Skeletal muscle cell (primary cell): ENCODE data around the gene UNC93A.
"Not testable (repeated sequence)": the region's sequence is repeated elsewhere in the genome, so short reads cannot be mapped to it uniquely, and the experiment has no call there.

Source experiments
- DNase-seq: peaks from one replicate; pipeline ENCODE4 v3.0.0-alpha.2; 2010; ENCODE audit warnings: low read depth
- H3K4me3 ChIP-seq: 2 replicates; pipeline ENCODE4 v1.5.1; 2011; ENCODE audit warnings: low read depth, mild to moderate bottlenecking, control low read depth, low read length, moderate library complexity

Gene UNC93A

GRCh38 chr6:167268683-167269280 lies 22.3 kb upstream of the UNC93A start:
- DNase-seq = no peak
- H3K4me3 ChIP-seq = no peak overlapping the region

- DNase-seq = no peak
- H3K4me3 ChIP-seq = no peak overlapping the region
These were observed 20.4 kb upstream of the UNC93A start for GRCh38 chr6:167270499-167271311.

- DNase-seq = no peak
- H3K4me3 ChIP-seq = no peak overlapping the region
These were observed 19.0 kb upstream of the UNC93A start for GRCh38 chr6:167272151-167272550.

DNA sequence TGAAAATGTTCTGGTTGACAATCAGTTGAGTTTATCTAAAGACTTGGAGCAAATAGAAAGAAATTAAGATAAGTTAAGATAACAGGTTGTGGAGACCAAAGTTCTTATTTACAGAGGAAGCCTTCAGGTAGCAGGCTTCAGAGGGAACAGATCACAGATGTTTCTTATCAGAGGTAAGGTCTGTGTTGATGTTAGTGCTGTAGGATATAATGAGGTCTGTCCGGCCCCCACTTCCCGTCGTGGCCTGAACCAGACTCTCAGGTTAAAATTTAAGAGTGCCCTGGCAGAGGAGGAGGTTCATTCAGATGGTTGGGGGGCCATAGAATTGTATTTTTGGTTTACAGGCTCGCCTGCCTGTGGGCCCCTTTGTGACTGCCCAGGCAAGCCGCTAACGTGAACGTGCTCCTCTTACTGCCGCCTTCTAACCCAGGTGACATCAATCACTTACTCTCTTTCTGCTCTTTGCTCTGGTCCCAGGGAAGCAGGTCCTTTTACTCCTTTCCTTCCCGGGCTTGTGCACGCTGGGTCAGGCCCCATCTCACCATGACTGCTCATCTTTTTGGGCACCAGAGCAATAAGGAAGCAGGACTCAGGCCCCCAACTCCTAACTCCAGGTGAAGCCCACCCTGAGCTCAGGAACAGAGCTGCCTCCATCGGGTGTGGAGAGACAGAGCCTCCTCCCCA lies 18.3 kb upstream of the UNC93A start:
- no peak overlapping the region for H3K4me3 ChIP-seq
- DNase-seq = no peak

GRCh38 chr6:167274270-167274669 lies 16.8 kb upstream of the UNC93A start:
- H3K4me3 ChIP-seq = no peak overlapping the region
- no peak for DNase-seq

DNA sequence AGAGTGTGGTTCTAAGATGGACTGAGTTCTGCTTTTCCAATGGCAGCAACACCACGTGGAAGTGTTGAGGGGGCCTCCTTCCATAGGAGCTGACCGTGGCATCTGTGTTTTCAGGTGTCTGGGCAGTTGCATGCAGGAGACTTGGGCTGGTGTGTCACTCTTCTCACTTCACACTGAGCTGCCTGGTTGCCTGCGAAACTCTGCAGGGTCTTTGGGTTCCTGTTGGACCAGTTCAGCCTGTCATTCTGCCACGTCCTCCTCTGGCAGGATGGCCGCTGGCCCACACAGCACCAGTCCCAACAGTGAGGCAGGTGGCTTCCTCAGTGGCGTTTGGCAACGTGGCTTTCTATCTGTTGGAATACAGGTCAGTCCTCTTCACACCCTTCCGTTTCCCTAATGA lies 16.1 kb upstream of the UNC93A start:
- H3K4me3 ChIP-seq = no peak overlapping the region
- DNase-seq = no peak

- no peak overlapping the region for H3K4me3 ChIP-seq
- DNase-seq = no peak
These were observed 15.7 kb upstream of the UNC93A start for GRCh38 chr6:167275436-167275835.

DNA sequence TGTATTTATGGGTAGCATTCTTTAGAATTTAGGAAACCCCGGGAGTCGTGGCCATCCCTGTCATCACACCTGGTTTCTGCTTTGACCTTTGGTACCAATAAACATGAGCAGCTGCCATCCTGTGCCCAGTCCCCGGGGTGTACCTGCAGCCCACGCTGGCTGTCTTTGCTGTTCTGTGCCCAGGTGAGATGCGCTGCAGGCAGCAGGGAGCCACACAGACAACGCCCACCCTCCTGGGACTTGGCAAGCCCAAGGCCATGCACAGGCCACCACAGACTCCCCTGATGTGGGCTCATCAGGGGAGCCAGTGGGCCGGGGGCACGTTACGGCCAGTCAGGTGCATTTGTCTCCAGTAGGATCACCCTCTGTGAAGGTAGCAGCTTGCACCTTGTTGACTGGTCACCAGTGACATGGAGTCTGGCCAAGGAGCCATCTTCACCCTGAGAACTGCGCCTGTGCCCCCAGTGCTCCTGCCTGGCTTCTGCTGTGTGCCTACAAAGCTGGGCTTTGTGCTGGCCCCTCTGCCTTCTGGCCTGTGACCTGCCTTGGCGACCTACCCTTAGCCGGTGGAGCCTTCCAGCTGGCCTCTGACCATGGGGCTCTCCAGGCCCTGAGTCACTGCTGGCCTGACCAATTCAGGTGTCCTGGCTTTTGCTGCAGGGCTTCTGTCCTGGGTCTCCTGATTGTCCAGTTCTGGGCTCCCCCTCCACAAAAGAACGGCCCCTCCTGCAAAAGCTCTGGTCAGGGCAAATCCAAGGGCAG lies 14.2 kb upstream of the UNC93A start:
- DNase-seq = no peak
- no peak overlapping the region for H3K4me3 ChIP-seq

DNA sequence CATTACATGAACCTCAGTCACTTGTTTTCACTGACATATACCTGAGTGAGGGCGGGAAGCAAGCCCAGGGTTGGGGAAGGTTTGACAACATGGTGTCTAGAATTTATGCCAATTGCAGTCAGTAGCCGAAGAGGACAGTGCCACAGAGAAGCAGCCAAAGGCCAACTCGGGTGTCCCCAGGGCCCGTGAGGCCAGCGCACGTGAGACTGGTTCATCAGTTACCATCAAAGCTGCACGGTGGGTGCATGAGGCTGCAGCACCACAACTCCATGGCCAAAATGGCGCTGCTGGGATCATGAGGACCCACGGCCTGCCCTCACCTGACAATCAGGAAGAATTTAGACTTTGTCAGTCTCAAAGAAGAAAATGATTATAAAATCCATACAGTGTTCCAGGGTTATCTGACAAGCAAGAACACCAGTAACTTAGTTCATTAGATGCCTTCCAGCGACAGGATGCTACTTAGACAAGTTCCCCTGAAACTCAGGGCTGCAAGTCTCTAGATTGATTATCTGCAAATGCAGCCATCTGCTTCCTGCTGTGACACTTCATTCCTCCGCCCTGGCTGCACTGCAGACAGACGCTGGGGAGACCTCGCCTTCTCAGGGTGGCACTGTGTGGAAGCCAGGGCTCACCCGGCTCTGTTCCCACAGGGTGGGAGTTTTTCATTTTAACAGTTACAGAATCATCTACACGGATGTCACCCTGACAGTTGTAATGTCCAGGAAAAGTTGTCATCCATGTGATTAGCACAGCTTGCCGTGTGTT lies 12.8 kb upstream of the UNC93A start:
- not testable (repeated sequence) for H3K4me3 ChIP-seq, DNase-seq

GRCh38 chr6:167279766-167280446 lies 11.2 kb upstream of the UNC93A start:
- H3K4me3 ChIP-seq = no peak overlapping the region
- no peak for DNase-seq

GRCh38 chr6:167280466-167280865 lies 10.6 kb upstream of the UNC93A start:
- H3K4me3 ChIP-seq, DNase-seq: not testable (repeated sequence)

- H3K4me3 ChIP-seq = no peak overlapping the region
- no peak for DNase-seq
These were observed 8.9 kb upstream of the UNC93A start for GRCh38 chr6:167282165-167282564.

- not testable (repeated sequence) for H3K4me3 ChIP-seq, DNase-seq
These were observed 6.5 kb upstream of the UNC93A start for GRCh38 chr6:167284565-167284964.

DNA sequence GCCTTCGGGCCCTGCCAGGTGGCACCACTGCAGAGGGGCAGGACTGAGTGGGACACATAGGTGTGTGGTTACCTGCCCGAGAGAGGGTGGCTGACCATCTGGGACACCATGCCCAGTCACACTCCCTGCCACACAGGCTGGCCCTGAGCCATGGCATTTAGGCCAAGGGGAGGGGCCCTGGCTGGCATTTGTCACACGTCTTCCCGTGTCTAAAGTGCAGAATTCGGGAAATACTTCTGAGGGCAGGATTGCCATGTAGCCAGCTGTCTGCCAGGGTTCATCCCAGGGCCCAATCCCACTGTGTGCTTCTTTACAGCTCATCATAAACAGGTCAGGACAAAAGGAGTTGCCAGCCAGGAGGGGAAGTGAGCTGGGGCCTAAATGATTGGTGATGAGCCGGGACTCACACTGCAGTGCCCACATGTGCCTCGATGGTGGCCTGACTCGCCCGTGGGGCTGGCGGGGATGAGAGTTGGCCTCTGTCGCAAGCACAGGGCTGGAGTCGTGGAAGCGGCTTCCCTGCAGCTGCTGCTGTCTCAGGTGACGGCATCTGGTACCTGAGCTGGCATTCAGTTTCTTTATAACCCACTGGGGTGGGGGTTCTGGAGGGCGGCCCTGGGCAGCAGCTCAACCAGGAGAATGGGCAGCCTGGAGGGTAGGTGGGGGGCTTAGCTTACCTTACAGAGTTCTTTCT lies 5.9 kb upstream of the UNC93A start:
- no peak for DNase-seq
- H3K4me3 ChIP-seq = no peak overlapping the region

GRCh38 chr6:167287513-167288048 lies 3.5 kb upstream of the UNC93A start:
- DNase-seq = no peak

DNA sequence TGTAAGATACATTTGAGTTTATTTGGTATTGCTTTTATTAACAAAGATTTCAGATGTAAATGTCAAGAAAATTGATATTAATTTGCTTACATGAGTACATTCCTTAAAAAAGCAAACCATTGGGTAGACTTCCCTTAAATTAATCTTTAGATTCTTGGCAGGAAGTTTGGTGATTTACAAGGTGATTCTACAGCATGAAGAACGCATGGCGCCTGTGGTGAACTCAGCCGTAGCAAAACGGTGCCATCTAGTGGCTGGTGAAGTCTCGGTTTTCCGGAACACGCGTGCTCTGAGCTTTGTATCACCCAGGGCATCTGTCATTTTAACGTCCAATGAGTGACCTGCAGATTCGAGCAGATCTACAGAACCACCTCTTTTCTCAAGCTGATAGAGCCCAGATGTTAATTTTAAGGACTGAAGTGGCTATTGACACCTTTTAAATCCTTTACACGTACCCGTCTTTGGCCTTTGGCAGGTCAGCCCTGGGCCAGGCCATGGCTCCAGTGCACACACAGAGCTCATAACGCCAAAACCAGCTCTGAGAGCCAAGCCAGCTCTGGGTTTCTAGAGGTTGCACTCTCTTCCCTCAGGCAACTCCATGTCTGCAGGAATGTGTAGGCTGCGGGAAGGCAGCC lies 2.4 kb upstream of the UNC93A start:
- DNase-seq, H3K4me3 ChIP-seq: not testable (repeated sequence)

More at GRCh38 chr6:167287513-167288048, 3.5 kb upstream of the UNC93A start:
- H3K4me3 ChIP-seq = no peak overlapping the region

- H3K4me3 ChIP-seq, DNase-seq: not testable (repeated sequence)
These were observed 1.8 kb upstream of the UNC93A start for GRCh38 chr6:167289291-167289690.
